Activated CD4-positive, CD25-positive, alpha-beta regulatory T cell treated with anti-CD3 and anti-CD28 coated beads, Interleukin-2, amount 50 U/mL, for 72 hours (primary cell): ENCODE measurements around the gene EZR.

Experiments used
- DNase-seq: peaks from one replicate; pipeline ENCODE4 v3.0.0; 2021

Gene EZR

DNA sequence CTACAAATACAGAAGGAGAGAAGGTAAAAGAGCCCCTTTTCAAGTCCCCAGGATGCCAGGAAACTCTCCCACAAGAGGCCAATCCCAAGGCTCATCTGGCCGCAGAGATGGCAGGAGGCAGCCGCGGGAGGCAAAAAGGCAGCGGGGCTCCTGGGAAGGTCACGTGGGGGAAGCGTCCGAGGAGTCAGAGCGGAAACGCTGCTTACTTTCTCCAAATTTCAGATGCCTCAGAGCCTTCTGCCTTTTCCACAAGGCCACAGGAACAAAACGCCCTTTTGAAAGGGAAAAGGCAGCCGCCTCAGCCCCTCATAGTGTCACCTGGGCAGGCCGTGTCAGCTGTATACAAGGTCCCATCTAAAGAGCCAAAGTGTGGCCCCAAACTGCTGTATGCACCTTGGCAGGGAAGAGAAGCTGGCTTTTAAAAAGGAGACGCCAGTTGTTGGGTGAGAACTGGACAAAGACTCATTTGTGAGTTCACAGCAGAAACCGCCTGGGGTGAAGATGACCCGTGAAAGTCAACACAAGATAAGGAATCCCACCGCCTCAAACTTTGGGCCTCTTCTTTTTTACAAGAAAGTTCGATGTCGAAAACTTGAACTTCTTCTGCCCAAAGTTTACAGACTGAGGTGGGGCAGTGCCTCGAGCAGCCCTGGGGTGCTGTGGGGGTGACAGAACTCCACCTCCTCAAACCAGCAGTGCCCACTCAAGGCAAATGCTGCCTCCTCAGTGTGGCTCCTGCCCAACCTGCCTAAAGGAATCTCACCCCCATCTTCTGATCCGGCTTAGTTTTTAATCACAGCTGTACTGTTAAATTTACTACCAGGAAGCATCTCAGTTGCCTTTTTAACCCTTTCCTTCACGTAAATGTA, 45.4 kb downstream of the EZR start:
- DNase-seq, result no peak

DNA sequence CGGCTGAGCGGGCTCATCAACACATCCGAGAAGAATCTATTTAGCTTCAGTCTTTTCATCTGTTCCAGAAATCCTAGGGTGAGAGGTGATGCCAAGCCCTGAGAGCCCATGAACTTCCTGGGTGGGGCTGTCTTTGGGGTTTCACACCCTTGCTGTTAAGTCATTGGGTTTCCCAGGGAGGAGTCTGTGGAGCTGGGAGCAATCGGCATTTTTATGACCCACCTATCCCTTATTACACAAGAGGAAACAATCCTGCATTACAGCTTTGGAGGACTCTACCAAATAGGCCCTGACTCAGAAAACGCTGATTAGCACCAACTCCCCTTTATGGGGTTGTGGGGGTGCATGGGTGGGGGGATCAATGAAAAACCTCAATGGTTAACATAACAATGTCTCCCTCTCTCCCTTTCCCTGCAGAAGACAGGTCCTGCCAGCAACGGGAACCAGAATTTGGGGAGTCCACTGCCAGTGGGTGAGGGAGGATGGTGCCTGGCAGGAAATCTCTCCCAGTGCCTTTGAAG, 46.3 kb downstream of the EZR start:
- DNase-seq, result no peak

DNA sequence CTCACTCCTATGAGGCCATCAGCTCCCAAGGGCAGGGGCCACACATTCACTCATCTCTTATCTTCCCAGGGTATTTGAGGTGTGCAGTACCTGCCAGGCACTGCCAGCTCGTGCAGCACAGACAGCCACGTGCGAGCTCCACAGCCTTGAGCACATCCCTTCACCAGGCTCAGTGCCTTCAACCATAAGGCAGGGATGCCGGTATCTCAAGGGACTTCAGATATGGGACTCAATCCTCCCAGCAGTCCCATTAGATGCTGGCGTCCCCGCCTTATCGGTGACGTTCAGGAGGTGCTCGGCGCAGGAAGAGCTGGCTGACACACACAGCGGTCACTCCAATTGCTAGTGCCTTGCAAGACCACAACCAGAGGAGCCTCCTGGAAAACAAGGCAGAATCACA, 47.0 kb downstream of the EZR start:
- no peak for DNase-seq

DNA sequence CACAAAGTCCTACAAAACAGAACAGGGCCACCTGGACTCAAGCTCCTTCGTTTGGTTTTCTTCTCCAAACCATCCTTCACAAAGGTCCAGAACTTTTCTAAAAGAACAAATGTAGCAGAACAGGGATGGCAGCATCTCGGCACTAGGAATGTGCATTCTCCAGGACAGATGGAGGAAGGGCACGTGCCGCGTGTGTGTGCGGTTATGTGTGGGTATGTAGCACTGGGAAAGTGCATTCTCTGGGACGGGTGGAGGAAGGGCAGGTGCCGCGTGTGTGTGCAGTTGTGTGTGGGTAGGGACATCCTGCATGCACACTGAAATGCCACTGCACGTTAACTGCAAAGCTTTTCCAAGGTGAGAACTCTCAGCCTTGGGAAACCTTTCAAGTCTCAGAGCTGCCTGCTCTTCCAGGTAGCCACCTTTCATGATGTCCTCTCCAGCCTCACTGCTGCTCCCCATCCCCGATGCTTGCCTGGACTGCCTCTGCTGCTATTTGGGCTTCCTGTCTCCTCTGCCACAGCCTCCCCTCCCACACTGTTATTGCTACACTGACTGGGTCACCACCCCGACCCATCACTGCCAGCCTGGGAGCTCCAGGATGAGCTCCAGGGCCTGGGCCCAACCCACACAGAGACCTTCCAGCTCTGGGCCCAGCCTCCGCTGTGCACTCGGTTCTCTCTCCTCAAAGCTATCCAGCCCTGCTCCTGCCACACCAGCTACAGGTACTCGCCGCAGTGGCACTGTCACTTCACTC, 47.6 kb downstream of the EZR start:
- no peak for DNase-seq

DNA sequence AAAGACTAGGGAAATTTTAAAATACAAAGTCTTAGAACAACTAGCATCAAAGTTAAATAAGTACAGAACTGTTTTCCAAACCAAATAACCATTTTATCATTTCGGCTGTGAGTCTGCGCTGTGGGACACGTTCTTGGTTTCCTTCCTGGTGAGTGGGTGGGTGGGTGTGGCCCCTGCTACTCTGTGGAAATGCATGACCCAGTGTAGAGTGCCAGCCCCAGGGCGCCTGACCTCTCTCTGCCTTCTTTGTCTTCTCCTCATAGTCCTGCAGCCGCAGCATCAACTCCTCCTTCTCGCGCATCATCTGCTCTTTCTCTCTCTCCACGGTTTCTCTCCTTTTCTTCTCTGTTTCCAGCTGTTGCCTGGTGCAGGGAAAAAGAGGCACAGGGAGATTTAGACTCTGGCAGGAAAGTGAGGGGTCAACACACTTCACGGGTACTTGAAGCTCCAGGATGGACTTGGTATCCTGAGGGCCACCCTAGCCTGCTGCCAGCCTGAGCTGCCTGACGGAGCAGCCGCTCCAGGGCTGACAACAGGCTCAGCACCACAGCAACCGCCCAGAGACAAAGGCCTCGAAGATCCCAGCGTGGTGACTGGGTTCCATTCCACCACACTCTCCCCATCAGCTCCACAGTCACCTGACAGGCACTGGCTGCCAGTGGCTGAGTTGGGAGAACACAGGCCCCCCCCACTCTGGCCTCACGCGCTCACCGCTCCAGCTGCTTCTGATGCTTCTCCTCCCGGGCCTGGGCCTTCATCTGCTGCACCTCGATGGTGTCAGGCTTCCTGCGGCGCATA, 48.4 kb downstream of the EZR start:
- DNase-seq, result no peak

DNA sequence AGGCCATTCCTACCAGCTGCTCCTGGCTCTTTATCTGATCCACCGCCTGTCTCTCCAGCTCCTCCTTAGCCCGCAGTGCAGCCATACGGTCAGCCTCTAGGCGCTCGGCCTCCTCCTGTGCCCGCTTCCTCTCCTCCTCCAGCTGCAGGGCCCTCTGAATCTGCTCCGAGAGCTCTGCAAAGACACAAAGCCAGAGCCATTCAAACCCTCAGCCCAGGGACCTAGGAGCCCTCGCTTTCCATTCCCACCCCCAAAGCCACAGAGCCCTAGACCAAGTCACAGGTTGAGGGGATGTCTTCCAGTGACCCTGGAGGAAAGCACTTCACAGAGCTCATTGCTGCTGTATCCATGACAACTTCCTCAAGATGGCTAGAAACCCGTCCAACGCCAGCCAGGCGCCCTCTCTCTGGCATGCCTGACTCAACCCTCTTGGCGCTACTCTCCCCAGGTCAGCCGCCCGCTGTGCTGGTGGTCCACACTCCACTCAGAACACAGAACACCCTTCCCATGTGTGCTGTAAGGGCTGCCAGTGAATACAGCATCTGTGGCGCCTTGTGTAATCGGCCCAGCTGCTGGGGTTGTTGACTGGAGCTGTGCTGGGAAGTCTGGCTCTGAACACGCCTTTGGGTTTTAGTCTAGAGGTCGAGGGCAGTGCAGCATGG, 49.3 kb downstream of the EZR start:
- DNase-seq, result no peak

DNA sequence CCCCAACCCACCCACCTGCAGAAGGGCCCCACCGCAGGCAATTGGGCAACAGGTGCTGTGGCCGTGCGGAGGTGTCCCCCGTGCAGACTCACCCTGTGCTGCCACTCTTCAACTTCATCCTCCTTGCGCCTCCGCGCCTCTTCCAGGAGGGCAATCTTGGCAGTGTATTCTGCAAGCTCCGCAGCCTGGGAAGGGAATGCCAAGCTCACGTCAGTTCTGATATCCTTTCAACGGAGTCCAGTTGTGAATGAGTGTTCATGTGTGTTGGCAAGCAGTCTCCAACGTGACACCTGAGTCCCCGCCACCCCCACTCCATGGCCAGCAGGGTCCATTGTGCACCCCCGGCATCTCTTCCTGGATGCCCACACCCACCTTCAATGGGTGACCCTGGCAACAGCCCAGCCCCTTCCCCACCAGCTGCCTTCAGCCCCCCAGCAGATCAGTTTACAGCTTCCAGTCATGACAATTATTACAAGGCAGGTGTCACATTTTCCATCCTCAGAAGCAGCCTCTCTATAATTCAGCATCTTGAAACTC, 49.9 kb downstream of the EZR start:
- DNase-seq, result no peak

DNA sequence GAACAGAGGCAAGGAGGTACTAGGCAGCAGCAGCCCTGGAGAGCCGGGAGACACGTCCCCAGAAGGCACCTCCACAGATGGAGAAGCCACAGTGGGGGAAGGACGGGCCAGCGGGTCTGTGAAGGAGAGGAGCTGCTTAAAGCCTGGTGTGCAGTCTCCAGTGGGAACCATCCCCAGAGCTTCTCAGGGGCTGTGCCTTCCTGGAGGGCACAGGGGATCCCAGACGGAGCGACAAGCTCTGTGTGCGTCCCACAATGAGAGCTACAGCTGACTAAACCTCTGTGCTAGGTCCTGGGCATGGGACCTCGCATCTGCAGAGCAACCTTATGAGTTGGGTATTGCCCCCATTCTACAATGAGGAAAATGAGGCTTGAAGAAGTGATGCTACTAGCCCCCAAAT, 50.7 kb downstream of the EZR start:
- DNase-seq, result no peak

DNA sequence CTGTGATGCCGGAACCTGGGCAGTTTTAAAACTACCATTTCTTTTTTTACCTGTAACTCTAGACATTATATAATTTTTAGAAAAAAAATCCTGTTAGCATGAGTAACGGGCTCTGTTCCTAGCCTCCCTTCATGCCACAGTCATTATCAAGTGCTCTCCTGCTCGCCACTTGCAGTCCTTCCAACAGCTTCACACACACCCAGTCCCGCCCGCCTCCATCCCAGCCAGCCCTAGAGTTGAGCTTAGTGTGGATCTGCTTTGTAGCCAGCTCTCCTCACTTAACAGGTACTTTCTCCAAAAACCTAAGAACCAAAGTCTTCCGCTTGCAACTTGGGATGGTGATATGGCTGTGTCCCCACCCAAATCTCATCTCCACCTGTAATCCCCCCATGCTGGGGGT, 51.5 kb downstream of the EZR start:
- no peak for DNase-seq

DNA sequence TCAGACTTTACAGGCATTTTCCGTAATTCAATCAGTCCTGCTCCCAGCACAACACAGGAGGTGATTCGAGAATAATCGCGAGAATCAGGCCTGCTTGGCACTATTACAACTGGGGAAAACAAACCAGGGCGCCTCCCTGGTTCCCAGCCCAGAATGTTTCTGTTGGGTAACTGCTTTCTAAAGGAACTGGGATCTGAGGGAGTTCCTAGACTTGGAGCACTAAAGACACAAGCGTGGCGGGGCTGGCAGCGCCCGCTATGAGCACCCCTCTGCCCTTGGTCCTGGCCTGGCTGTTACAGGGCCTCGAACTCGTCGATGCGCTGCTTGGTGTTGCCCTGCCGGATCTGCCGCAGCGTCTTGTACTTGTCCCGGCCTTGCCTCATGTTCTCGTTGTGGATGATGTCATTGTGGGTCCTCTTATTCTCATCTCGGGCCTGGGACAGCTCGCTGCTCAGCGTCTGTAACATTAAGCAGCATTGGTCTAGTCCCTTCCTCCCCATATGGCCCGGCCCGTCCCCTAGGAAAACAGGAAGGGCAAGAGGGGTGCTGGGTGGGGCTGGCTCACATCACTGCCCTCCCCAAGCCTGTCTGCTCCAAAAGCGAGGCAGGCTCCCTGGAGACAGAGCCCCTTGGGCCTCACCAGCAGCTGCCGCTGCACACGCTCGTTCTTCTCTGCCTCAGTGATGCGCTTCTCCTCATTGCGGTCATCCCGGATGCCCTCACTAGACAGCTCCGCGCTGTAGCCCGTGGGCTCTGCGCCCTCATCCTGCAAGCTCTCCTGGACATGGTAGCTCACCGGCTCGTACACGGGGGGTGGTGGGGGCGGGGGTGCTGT, 52.3 kb downstream of the EZR start:
- no peak for DNase-seq

DNA sequence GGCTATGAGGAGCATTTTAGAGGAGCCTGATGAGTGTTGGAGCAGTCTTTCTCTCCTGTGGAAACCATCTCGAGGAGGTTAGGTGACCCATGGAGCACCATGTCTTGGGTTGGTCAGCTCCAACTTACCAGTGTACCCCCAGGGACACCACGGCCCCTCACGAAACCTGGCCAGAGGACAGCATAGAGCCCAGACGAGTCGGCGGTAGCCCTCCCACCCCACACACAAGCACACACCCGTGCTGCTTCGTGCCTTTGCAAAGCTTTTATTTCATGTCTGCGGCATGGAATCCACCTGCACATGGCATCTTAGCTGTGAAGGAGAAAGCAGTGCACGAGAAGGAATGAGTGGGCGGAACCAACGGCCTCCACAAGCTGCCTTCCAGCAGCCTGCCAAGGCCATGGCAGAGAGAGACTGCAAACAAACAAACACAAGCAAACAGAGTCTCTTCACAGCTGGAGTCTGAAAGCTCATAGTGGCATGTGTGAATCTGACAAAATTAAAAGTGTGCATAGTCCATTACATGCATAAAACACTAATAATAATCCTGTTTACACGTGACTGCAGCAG, 53.6 kb downstream of the EZR start:
- no peak for DNase-seq

DNA sequence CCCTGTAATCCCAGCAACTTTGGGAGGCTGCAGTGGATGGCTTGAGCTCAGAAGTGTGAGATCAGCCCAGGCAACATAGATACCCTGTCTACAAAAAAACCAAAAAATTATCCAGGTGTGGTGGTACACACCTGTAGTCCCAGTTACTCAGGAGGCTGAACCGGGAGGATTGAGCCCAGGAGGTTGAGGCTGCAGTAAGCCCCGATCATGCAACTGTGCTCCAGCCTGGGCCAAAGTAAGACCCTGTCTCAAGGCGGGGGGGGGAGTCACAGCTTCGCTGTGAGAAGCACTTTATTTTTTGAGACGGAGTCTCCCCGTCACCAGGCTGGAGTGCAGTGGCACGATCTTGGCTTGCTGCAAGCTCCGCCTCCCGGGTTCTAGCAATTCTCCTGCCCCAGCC, 54.2 kb downstream of the EZR start:
- DNase-seq, result no peak

DNA sequence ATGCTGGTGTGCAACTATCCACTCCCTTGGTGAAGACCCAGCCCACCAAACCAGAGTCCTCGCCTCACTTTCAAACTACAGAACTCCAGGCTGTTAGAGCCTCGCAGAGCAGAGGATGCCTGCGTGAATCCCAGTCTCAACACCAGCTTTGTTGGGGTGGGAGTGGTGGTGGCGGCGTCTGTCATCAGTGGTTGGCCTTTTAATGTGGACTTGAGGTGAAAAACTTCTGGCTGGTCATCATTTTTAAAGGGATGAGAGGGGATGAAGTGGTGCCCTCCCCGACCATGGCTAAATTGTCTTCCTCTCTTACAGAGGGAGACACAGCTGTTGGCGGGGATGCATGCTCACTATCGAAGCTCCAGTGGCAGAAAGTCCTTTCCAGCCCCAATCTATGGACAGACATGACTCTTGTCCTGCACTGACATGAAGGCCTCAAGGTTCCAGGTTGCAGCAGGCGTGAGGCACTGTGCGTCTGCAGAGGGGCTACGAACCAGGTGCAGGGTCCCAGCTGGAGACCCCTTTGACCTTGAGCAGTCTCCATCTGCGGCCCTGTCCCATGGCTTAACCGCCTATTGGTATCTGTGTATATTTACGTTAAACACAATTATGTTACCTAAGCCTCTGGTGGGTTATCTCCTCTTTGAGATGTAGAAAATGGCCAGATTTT, 54.9 kb downstream of the EZR start:
- DNase-seq, result no peak

DNA sequence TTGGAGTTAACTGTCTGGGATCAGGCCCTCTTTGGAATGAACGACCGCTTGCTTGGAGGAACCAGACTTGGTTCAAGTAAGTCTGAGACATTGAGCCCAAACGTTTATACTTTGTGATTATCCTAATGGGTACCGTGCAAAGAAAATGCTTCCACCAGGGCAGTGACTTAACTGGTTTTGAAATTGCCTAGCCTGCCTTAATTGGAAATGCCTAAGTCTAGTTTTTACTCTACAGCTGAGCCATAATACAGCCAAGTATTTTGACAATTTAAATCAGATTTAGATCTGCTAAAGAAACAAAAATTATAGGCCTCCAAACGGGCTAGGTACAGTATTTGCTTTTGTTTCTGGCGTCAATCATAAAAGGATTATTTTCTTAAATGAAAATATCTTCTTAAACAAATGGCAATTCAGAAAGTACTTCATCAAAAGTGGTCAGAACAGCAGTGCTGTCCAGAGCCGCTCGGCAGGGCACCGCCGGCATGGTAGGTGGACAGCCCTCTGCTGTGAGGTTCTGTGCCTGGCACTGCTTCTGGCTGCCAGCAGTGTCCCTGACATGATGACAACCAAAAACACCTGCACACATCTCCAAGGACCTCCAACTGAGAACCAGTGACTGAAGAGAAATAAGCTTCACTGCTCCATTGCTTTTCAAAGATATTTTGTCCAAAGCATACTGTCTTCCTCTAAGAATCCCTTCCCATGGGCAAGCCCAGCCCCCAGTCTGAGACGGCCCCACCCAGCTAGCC, 55.6 kb downstream of the EZR start:
- DNase-seq, result no peak

DNA sequence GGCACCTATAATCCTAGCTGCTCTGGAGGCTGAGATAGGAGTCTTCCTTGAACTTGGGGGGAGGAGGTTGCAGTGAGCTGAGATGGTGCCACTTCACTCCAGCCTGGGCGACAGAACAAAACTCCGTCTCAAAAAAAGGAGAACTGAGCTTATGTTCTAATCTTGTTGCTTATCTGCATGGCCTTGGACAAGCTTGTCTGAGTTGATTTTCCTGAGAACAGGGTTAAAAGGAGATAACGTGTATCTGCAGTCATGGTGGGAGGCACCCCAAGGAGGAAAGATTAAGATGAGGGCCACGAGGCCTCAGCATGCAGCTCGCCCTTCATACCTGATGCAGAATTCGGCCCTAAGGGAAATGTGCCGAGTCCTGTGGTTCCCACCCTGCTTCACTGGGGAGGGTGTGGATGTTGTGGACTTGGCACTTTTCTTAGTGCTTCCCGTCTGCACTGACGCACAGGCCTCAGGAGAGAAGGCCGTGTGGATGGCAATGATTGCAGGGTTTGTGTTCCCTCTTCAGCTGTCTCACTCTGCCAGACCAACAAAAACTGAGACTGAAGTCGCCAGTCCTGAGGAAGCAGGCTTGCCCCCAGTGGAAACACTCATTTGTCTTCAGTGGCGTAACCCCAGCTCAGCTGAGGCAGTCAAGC, 56.3 kb downstream of the EZR start:
- no peak for DNase-seq

DNA sequence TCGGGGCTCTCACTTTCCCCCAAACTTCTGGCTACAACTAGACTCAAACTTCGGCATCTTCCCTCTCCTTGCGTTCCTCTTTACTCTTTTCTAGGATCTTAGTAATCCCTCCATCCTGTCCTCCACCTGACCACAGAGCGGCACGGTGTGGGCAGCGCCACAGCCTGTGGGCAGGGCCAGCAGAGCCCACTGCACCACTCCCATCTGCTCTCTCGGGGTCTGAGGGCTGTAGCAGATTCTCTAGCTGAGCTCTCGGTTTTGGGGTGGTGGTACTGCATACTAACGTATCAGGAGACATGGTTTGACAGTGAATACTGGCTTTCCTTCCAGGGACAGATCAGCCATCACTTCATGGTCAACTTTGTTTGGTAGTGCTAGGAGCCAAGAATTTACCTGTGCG, 57.4 kb downstream of the EZR start:
- DNase-seq, result no peak

DNA sequence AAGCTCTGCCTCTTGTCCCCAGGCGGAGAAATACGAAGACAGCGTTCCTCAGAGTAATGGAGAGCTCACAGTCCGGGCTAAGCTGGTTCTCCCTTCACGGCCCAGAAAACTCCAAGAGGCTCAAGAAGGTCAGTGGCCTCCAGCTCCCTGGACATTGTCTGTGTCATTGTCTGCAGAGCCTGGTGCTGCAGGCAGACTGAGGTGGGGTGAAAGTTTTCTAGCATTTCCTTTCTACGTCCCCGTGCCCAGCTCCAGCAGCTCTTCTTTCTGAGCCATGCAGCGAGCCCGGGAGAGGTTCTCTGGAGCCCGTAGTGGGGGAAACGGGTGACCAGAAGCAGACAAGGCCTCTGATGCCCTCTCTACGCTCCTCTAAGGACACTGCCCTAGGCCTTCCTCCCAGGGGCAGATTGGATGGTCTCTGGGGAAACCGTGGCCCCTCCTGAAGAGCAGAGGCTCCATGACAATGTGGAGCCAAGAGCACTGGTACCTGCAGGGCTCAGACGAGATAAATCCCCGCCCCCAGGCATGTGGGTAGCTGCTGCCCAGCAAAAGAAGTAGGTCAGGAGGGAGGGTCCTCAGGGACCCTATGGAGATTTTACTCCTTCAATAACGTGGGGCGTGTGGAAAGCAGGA, 58.4 kb downstream of the EZR start:
- DNase-seq, result no peak

DNA sequence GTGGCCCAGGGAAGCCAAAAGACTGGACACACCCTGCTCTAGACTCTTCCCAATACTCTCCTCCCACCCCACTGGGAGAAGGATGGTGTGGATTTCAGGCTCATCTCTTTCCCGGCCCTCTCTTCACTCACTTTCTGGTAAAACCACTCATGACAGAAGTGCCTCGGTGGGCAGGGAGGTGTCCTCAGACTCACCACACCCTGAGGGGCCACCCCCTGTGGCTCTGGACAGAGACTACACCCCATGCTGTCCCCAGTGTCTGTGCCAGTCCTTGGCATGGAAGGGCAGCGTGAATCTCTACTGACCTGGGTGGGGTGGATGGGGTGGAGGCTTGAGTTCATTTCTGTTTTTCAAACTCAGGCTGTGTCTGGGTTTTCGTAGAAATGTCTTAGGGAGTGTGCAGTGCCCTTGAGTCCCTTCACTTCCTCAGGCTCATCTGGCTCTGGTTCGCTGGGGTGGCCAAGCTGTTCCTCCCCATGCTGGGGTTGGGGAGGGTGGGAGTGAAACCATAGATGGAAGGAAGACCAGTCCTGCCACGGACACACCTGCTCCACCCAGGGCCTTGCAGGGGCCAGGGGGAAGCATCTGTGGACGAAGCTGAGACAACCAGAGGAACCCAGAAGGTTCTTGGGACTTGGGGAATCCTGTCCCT, 59.1 kb downstream of the EZR start:
- DNase-seq, result no peak
